WI38 (cell line): ENCODE data around the gene PLA2G6.

ENCODE experiments used
- H3K4me3 ChIP-seq: 2 replicates; pipeline ENCODE4 v1.5.1; 2011; ENCODE audit warnings: low read depth, mild to moderate bottlenecking, control low read depth, low read length
- CTCF ChIP-seq: IDR thresholded peaks from 2 replicates; pipeline ENCODE4 v1.5.1; 2012; ENCODE audit warnings: low read depth, mild to moderate bottlenecking, control low read depth, low read length

PLA2G6 gene

GRCh38 chr22:38109371-38110001 is 72.1 kb downstream of the PLA2G6 start:
- H3K4me3 ChIP-seq, result no peak overlapping the region
- no peak for TF ChIP-seq CTCF

GRCh38 chr22:38108561-38109319 is 72.9 kb downstream of the PLA2G6 start:
- TF ChIP-seq CTCF, result no peak
- no peak overlapping the region for H3K4me3 ChIP-seq

- no peak overlapping the region for H3K4me3 ChIP-seq
- TF ChIP-seq CTCF, result no peak
These were observed 73.7 kb downstream of the PLA2G6 start for GRCh38 chr22:38107692-38108515.

GRCh38 chr22:38106814-38107578 is 74.6 kb downstream of the PLA2G6 start:
- no peak overlapping the region for H3K4me3 ChIP-seq
- TF ChIP-seq CTCF, result no peak

- TF ChIP-seq CTCF, result no peak
These were observed 77.5 kb downstream of the PLA2G6 start for GRCh38 chr22:38104084-38104483.

GRCh38 chr22:38103641-38104040 is 78.0 kb downstream of the PLA2G6 start:
- no peak overlapping the region for H3K4me3 ChIP-seq
- TF ChIP-seq CTCF, result no peak

More at GRCh38 chr22:38104084-38104483, 77.5 kb downstream of the PLA2G6 start:
- no peak overlapping the region for H3K4me3 ChIP-seq
